GM19468 (cell line): ENCODE results near the gene TMEM271.
"Not testable (repeated sequence)": the region's sequence is repeated elsewhere in the genome, so short reads cannot be mapped to it uniquely, and the experiment has no call there.

Experiments used
- ATAC-seq: cut with Tn5 transposase; IDR thresholded peaks from one replicate; pipeline ENCODE4 v1.9.1; 2021; ENCODE audit warnings: mild to moderate bottlenecking, moderate library complexity, moderate number of reproducible peaks; ENCODE audit not compliant: unreplicated experiment; ENCODE audit errors: extremely low read depth

The TMEM271 gene

GRCh38 chr4:567457-568350 lies 8.4 kb downstream of the TMEM271 start:
- ATAC-seq, result no peak

GRCh38 chr4:566508-567295 lies 9.4 kb downstream of the TMEM271 start:
- no peak for ATAC-seq

- no peak for ATAC-seq
Observed at GRCh38 chr4:566035-566434, 10.1 kb downstream of the TMEM271 start.

- not testable (repeated sequence) for ATAC-seq
Observed at GRCh38 chr4:565614-566013, 10.5 kb downstream of the TMEM271 start.

GRCh38 chr4:562458-562857 lies 13.6 kb downstream of the TMEM271 start:
- not testable (repeated sequence) for ATAC-seq

GRCh38 chr4:561426-561825 lies 14.7 kb downstream of the TMEM271 start:
- no peak for ATAC-seq

GRCh38 chr4:560731-561291 lies 15.3 kb downstream of the TMEM271 start:
- ATAC-seq, result no peak

GRCh38 chr4:560061-560460 lies 16.0 kb downstream of the TMEM271 start:
- ATAC-seq, result no peak

GRCh38 chr4:555566-556275 lies 20.4 kb downstream of the TMEM271 start:
- no peak for ATAC-seq

GRCh38 chr4:554793-555320 lies 21.2 kb downstream of the TMEM271 start:
- ATAC-seq, result not testable (repeated sequence)

GRCh38 chr4:552019-552418 lies 24.1 kb downstream of the TMEM271 start:
- no peak for ATAC-seq

GRCh38 chr4:550268-550667 lies 25.8 kb downstream of the TMEM271 start:
- ATAC-seq, result not testable (repeated sequence)

GRCh38 chr4:548976-549375 lies 27.1 kb downstream of the TMEM271 start:
- no peak for ATAC-seq

- ATAC-seq, result no peak
Observed at GRCh38 chr4:545612-546011, 30.5 kb downstream of the TMEM271 start.

GRCh38 chr4:544386-545105 lies 31.5 kb downstream of the TMEM271 start:
- ATAC-seq, result no peak

- no peak for ATAC-seq
Observed at GRCh38 chr4:541271-541670, 34.8 kb downstream of the TMEM271 start.

- ATAC-seq, result no peak
Observed at GRCh38 chr4:538542-539142, 37.5 kb downstream of the TMEM271 start.

GRCh38 chr4:537436-538264 lies 38.4 kb downstream of the TMEM271 start:
- no peak for ATAC-seq
